Aorta (tissue), 5 donors: Measurements from ENCODE around the gene GH2. TPM values are rescaled to one million over a fixed set of nuclear protein-coding genes. Genes with fewer than 3 reads are reported as not detected.
"Not testable (repeated sequence)": the region's sequence is repeated elsewhere in the genome, so short reads cannot be mapped to it uniquely, and the experiment has no call there.

Source experiments
- ATAC-seq: fragments of 200-7000 bp; cut with Tn5 transposase; one replicate; pipeline ENCODE4 v1.9.1; 2022; ENCODE audit warnings: moderate library complexity; ENCODE audit not compliant: low FRiP score
- DNase-seq, 2 donors: peaks; one replicate each; pipeline ENCODE4 v3.0.0-alpha.2; 2020
- H3K27ac ChIP-seq, 2 donors: one replicate each; pipeline ENCODE4 v1.5.1; 2013; ENCODE audit warnings: low read length in 2 of 2, mild to moderate bottlenecking in 2 of 2, moderate library complexity in 2 of 2, control low read depth in 1 of 2, inconsistent platforms in 1 of 2, low read depth in 1 of 2
- H3K27me3 ChIP-seq, 2 donors: one replicate each; pipeline ENCODE4 v1.6.1; 2013; ENCODE audit warnings: control low read depth in 1 of 2, low read length in 1 of 2, mild to moderate bottlenecking in 1 of 2, moderate library complexity in 1 of 2; ENCODE audit not compliant: insufficient read depth in 2 of 2, control insufficient read depth in 1 of 2
- H3K36me3 ChIP-seq, 2 donors: one replicate each; pipeline ENCODE4 v1.6.1; 2013; ENCODE audit warnings: control low read depth in 1 of 2, low read length in 1 of 2, mild to moderate bottlenecking in 1 of 2; ENCODE audit not compliant: insufficient read depth in 2 of 2, control insufficient read depth in 1 of 2
- H3K4me1 ChIP-seq, 2 donors: one replicate each; pipeline ENCODE4 v1.6.1; 2013; ENCODE audit warnings: low read length in 2 of 2, control low read depth in 1 of 2, mild to moderate bottlenecking in 1 of 2, moderate library complexity in 1 of 2; ENCODE audit not compliant: insufficient read depth in 2 of 2, control insufficient read depth in 1 of 2
- H3K4me3 ChIP-seq, 2 donors: one replicate each; pipeline ENCODE4 v1.5.1; 2013; ENCODE audit warnings: low read length in 2 of 2, control low read depth in 1 of 2, mild to moderate bottlenecking in 1 of 2
- H3K9me3 ChIP-seq: one replicate; pipeline ENCODE4 v1.6.1; 2013; ENCODE audit warnings: mild to moderate bottlenecking, low read length; ENCODE audit not compliant: control insufficient read depth
- WGBS, 2 donors: extraction: QIAGEN DNeasy Blood & Tissue Kit; methylation state at CpG; one replicate each; pipeline ENCODE4 v1.1.7; 2013; 5-methylcytosine and 5-hydroxymethylcytosine counted together
- intact Hi-C, 2 donors: fragments of 100-400 bp; cut with DNase I; formaldehyde crosslinking; loops; one replicate each; pipeline versions ENCODE4 v1.14.2 to v1.15.0; 2022
- polyA plus RNA-seq, 2 donors: library from polyadenylated mRNA; stranded (reverse); fragments of 200-250 nt; gene quantifications; one replicate each; pipeline ENCODE4 v1.2.3, GENCODE V29; 2013
- total RNA-seq, 2 donors: library from RNA; stranded (reverse); fragmentation: NEBNext Ultra II Directional; extraction: Animal tissue kit (Norgen Biotek cat#: 25700); gene quantifications; one replicate each; pipeline ENCODE4 v1.2.1, GENCODE V29; 2021
- donor health status: healthy with polysubstance abuse.
- donor health status: Bipolar disorder and iron deficiency.
- donor health status: DM: no; HTN: no; CAD: no.
- donor health status: DM: no; HTN: no; CAD: no.
- donor health status: DM: yes; HTN: yes; CAD: no.

The GH2 gene
- total and polyA plus RNA-seq, 4 donors = not detected

GRCh38 chr17:63916566-63917185 is 34.9 kb upstream of the GH2 start:
- peak; percentile 29 to 34 for DNase-seq

GRCh38 chr17:63915753-63916152 is 34.0 kb upstream of the GH2 start:
- not testable (repeated sequence) for H3K27ac ChIP-seq, H3K36me3 ChIP-seq, H3K4me1 ChIP-seq, H3K9me3 ChIP-seq, H3K27me3 ChIP-seq, ATAC-seq, H3K4me3 ChIP-seq
- intact Hi-C loops = loop anchor here (5.0 to 10.0 kb wide), 3 partner anchors 109 to 217 kb away; partner anchors contain the start of genes ERN1 (in 1 of the 2) and ICAM2 (in 1 of the 2)
- peak; percentile 3 to 30 for DNase-seq
- WGBS, 2 donors = 79 to 80% methylated on average over 10 of the region's 10 CpGs

More at GRCh38 chr17:63916566-63917185, 34.9 kb upstream of the GH2 start:
- intact Hi-C loops = loop anchor here (5.0 to 10.0 kb wide), 3 partner anchors 108 to 216 kb away; partner anchors contain the start of genes ERN1 (in 1 of the 2) and ICAM2 (in 1 of the 2)
- Histone ChIP-seq H3K4me1 (no peaks in the 10 kb centered on the region), H3K27ac (no peak overlapping the region), H3K4me3 (no peak overlapping the region), H3K9me3 (no peaks in the 10 kb centered on the region), H3K36me3 (no peaks in the 10 kb centered on the region), H3K27me3 (no peaks in the 10 kb centered on the region)
- 77 to 80% methylated on average over 12 of the region's 12 CpGs for WGBS, 2 donors
- no peak for ATAC-seq

- no peaks in the 10 kb centered on the region for H3K4me1 ChIP-seq
- H3K9me3 ChIP-seq = no peaks in the 10 kb centered on the region
- no peaks in the 10 kb centered on the region for H3K36me3 ChIP-seq
- intact Hi-C loops = loop anchor here in 1 of 2 donors (5.0 to 10.0 kb wide), 2 partner anchors 110 to 223 kb away; partner anchors contain the start of gene ICAM2
- no peaks in the 10 kb centered on the region for H3K27me3 ChIP-seq
- WGBS, 2 donors = 94% methylated on average over 7 of the region's 7 CpGs
- H3K4me3 ChIP-seq = no peak overlapping the region
- DNase-seq (peak; percentile 29 to 61), ATAC-seq (no peak)
- H3K27ac ChIP-seq = no peak overlapping the region
These were observed 32.7 kb upstream of the GH2 start for GRCh38 chr17:63914471-63914870.

GRCh38 chr17:63911657-63912100 is 29.9 kb upstream of the GH2 start:
- 42 to 47% methylated on average over 7 of the region's 8 CpGs for WGBS, 2 donors
- Histone ChIP-seq H3K27me3 (no peaks in the 10 kb centered on the region), H3K27ac (no peak overlapping the region), H3K4me3 (no peak overlapping the region), H3K4me1 (no peaks in the 10 kb centered on the region), H3K9me3 (no peaks in the 10 kb centered on the region), H3K36me3 (no peaks in the 10 kb centered on the region)
- DNase-seq (no peak), ATAC-seq (peak; percentile 78)
- intact Hi-C loops = loop anchor here in 1 of 2 donors (5.0 to 10.0 kb wide), 2 partner anchors 113 to 226 kb away; partner anchors contain the start of gene ICAM2

GRCh38 chr17:63911041-63911635 is 29.4 kb upstream of the GH2 start, which contains the start of gene CSHL1:
CSHL1 (minus strand) TSS chr17:63911258; CDS start chr17:63911196, 62 bp downstream.
- Histone ChIP-seq H3K27me3 (no peaks in the 10 kb centered on the region), H3K36me3 (no peaks in the 10 kb centered on the region), H3K9me3 (no peaks in the 10 kb centered on the region), H3K27ac (no peak within 1 kb of the TSS), H3K4me3 (no peak within 1 kb of the TSS), H3K4me1 (no peaks in the 10 kb centered on the region)
- 61 to 67% methylated on average over 14 to 15 of the region's 15 CpGs for WGBS, 2 donors
- DNase-seq (no peak), ATAC-seq (no peak)
- intact Hi-C loops = loop anchor here in 1 of 2 donors (5.0 to 10.0 kb wide), 2 partner anchors 114 to 226 kb away; partner anchors contain the start of gene ICAM2

- no peak for DNase-seq
- intact Hi-C loops = loop anchor here in 1 of 2 donors (5.0 to 10.0 kb wide), 2 partner anchors 115 to 227 kb away; partner anchors contain the start of gene ICAM2
- Histone ChIP-seq H3K27ac (no peak overlapping the region), H3K36me3 (no peaks in the 10 kb centered on the region), H3K4me3 (no peak overlapping the region), H3K4me1 (no peaks in the 10 kb centered on the region), H3K9me3 (no peaks in the 10 kb centered on the region), H3K27me3 (no peaks in the 10 kb centered on the region)
- no peak for ATAC-seq
- 80 to 86% methylated on average over 14 of the region's 14 CpGs for WGBS, 2 donors
These were observed 28.4 kb upstream of the GH2 start for GRCh38 chr17:63910096-63910495.

- H3K27ac ChIP-seq, ATAC-seq, H3K27me3 ChIP-seq, H3K4me3 ChIP-seq, H3K4me1 ChIP-seq, DNase-seq, H3K9me3 ChIP-seq, intact Hi-C loops, H3K36me3 ChIP-seq: not testable (repeated sequence)
- WGBS, 2 donors = 86 to 89% methylated on average over 10 of the region's 10 CpGs
These were observed 27.8 kb upstream of the GH2 start for GRCh38 chr17:63909586-63909985.

GRCh38 chr17:63907161-63907778 is 25.5 kb upstream of the GH2 start:
- H3K9me3 ChIP-seq, H3K36me3 ChIP-seq, H3K27ac ChIP-seq, intact Hi-C loops, H3K27me3 ChIP-seq, H3K4me3 ChIP-seq, ATAC-seq, H3K4me1 ChIP-seq, DNase-seq: not testable (repeated sequence)
- 64 to 68% methylated on average over 10 to 11 of the region's 12 CpGs for WGBS, 2 donors
